ENCODE measurements around the gene ESRRA. TPM values are rescaled to one million over a fixed set of nuclear protein-coding genes. Genes with fewer than 3 reads are reported as not detected.
A peak's percentile ranks its signal among the peaks of the same experiment; 100 is the strongest.

The ESRRA gene
- total RNA-seq, 1 donor from 2014 or later = 53.6 TPM

GRCh38 chr11:64291262-64291751 is 14.0 kb upstream of the ESRRA start, which contains the start of gene KCNK4:
Gene KCNK4, plus strand, starts transcription at chr11:64291302. Its CDS starts 1,717 bp downstream, at chr11:64293019.
- ATAC-seq (no peak), DNase-seq (ENCODE audit: low spot score) (no peak)

DNA sequence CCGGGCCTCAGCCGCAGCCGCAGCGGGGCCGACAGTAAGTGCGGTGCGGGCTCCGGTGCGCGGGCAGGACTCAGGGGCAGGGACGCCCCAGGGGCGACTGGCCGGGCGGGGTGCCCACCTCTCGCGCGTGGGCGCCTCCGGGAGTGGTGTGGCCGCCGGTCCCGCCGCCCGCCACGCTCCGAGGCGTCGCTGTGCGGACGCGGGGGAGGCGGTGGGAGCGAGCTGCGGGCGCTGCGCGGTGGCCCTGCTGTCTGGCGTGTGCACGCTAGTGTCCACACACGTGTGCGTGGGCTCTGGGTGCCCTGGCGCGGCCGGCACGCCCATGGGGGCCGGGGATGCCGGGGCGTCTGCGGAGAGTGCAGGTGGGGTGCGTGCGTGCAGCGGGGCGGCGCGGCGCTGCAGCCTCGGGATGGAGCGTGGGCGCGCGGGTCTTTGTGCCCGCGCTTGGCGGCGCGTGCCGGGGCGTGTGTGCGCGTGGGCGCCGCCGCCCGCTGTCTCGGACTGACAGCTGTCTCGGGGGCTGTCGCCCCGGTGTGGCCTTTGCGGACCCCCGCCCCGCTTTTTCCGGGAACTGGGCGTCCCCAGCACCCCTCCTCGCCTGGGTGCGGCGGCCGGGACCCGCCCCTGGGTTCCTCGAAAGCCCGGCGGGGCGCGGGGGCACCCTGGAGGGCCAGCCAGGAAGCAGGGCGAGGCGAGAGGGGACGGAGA is 13.4 kb upstream of the ESRRA start:
- DNase-seq (ENCODE audit: low spot score) (no peak), ATAC-seq (peak; percentile 12)

- no peak for ATAC-seq
- no peak for DNase-seq (ENCODE audit: low spot score)
These were observed 12.7 kb upstream of the ESRRA start for GRCh38 chr11:64292460-64293254.

GRCh38 chr11:64294774-64295173 is 10.6 kb upstream of the ESRRA start:
- ATAC-seq = no peak

DNA sequence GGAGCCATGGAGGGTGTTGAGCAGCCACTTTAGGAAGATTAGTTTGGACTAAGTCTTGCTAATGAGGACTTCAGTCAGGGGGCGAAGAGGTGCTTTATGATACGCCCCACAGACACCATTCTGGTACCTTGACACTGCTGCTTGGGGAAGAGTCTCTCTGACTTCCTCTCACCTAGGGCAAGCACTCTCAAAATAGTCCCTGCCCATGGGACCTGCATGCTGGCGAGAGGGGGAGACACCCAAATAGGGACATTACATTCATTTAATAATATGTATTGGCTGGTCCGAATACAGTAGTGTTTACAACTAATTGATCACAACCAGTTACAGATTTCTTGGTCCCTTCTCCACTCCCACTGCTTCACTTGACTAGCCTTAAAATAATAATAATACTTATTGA is 9.6 kb upstream of the ESRRA start:
- no peak for DNase-seq (ENCODE audit: low spot score)
- ATAC-seq = no peak

More at GRCh38 chr11:64294774-64295173, 10.6 kb upstream of the ESRRA start:
- DNase-seq (ENCODE audit: low spot score) = no peak

GRCh38 chr11:64296236-64296635 is 9.1 kb upstream of the ESRRA start:
- ATAC-seq (no peak), DNase-seq (ENCODE audit: low spot score) (no peak)

- ATAC-seq = no peak
- no peak for DNase-seq (ENCODE audit: low spot score)
These were observed 8.3 kb upstream of the ESRRA start for GRCh38 chr11:64296830-64297698.

DNA sequence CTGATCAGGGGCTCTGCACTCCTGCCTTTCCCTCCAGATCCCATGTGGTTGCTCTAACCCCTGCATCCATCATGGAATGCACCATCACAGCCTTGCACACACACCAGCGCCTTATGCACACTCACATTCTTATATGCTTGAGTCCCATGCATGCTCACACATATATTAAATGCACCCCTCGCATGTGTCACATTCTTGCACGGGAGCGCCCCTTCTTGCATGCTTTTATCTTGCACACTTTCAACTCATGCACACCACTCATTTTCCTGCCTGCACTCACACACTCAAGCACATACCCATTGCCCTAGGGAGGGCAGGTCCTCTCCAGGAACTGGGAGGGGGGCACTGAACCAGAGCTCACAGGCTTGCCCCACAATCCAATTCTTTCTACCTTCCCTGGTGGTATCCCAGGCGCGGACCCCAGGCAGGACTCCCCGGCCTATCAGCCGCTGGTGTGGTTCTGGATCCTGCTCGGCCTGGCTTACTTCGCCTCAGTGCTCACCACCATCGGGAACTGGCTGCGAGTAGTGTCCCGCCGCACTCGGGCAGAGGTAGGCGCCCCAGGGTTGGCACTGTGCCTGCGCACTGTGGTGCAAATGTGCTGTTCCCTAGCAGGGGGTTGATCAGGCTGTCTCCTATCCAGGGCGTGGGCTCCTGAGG is 7.5 kb upstream of the ESRRA start:
- DNase-seq (ENCODE audit: low spot score) = no peak
- no peak for ATAC-seq

DNA sequence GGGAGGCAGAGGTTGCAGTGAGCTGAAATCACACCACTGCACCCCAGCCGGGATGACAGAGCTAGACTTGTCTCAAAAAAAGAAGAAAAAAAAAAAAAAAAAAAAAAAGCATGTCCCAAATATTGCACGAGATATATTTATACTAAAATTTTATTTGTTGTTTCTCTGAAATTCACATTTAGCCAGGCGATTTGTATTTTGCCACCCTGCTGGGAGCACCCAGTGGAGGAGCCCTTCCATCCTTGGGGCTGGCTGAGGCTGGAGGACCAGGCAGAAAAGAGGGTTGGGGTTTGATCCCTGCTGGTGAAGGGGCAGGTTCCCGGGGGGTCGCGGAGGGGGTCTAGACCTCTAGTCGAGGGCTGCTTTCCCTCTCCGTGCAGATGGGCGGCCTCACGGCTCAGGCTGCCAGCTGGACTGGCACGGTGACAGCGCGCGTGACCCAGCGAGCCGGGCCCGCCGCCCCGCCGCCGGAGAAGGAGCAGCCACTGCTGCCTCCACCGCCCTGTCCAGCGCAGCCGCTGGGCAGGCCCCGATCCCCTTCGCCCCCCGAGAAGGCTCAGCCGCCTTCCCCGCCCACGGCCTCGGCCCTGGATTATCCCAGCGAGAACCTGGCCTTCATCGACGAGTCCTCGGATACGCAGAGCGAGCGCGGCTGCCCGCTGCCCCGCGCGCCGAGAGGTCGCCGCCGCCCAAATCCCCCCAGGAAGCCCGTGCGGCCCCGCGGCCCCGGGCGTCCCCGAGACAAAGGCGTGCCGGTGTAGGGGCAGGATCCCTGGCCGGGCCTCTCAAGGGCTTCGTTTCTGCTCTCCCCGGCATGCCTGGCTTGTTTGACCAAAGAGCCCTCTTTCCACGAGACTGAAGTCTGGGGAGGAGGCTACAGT is 6.1 kb upstream of the ESRRA start:
- ATAC-seq (peak; percentile 68), DNase-seq (ENCODE audit: low spot score) (peak; percentile 72)

DNA sequence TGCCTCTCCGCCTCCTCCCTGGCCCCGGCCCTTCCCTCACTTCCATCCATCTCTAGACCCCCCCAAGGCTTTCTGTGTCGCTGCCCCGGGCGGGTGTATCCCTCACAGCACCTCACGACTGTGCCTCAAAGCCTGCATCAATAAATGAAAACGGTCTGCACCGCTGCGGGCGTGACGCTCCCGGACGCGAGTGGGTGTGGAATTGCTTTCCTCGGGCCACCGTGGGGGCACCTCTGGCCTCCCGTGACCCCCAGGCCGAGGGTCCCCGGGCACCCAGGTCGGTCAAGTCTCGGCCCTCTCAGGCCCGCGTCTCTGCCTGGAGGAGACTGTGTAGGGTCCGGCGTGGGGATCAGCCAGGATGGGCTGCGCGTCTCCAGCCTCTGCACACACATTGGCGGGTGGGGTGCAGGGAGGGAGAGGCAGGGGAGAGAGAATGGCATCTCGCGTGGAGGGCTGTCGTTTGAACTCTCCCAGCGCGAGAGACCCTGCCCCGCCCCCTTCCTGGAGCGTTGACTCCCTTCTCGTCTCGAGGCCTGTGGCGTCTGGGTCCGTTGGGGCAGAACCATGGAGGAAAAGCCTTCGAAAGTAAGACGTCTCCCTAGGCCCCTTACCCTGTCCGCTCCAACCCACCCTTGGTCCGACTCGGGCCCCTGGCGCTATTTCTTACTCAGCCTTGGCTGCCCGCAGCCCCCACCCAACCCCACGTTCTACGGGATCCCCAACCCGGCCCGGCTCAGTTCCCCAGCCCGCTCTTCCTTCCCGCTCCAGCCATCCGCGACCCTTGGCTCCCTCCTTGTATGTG is 5.3 kb upstream of the ESRRA start, which contains the start of gene CATSPERZ:
TSS of gene CATSPERZ (plus strand) at position 512 of the 802 bp plus-strand sequence. CDS start at position 565, 53 bp downstream.
- ATAC-seq = no peak
- DNase-seq (ENCODE audit: low spot score) = peak; percentile 51

DNA sequence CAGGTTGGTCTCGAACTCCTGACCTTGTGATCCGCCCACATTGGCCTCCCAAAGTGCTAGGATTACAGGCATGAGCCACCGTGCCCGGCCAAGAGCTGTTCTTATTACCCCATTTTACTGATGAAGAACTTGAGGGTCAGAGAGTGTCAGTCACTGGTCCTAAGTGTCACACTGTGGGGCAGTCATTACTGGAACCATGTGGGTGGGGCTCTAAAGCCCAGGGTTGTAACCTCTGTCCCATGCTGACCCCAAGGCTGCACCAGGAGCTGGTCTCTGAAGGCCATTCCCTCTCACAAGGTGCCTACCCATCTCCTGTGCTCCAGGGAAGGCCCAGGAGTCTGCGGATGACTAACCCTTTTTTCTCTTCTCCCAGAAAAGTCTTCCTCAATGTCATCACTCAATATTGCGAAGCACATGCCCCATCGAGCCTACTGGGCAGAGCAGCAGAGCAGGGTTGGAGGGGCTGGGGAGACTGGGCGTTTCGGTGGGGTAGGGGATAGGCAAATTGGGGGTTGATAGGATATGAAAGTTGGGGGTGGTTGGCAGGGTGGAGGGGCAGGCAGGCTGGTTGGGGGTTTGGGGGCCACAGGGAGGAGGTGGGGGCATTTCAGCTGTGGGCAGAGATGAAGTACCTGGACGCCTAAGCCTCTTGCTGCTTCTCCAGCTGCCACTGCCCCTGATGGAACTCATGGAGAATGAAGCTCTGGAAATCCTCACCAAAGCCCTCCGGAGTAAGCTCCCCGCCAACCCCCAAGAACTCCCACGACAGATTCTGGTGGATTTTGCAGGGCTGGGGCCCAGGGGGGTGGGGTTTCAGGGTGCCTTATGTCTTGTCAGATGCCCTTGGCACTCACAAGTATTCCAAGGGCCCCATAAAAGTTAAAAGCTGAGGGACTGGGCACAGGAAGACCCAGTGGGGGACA is 2.0 kb upstream of the ESRRA start:
- peak; percentile 50 for DNase-seq (ENCODE audit: low spot score)
- no peak for ATAC-seq

GRCh38 chr11:64304032-64304315 is 1.4 kb upstream of the ESRRA start:
- ATAC-seq = no peak
- DNase-seq (ENCODE audit: low spot score) = no peak

DNA sequence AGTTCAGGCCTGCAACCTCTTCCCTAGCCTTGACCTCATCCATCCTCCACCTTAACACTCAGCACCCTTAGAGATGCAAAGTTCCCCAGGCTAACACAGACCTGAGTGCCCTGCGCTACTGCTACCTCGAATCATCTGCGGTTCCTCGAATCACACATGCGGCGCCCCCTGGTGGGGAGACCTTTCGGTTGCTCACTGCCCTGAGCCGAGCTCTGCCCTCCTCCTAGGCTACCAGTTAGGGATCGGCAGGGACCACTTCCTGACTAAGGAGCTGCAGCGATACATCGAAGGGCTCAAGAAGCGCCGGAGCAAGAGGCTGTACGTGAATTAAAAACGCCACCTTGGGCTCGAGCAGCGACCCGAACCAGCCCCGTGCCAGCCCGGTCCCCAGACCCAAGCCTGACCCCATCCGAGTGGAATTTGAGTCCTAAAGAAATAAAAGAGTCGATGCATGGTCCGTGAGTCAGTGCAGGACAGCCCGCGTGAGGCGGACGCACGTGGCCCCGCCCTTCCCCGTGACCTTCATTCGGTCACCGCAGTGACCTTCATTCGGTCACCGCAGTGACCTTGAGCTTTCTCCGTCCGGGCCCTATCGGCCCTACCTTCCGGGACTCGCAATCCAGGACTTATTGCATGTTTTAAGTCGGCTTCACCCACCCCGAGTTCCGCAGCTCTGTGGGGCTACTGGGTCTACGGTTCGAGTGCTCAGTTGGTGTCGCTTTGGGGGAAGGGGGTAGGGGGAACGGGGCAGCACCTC is 830 bp upstream of the ESRRA start:
- peak; percentile 42 for ATAC-seq
- peak; percentile 91 for DNase-seq (ENCODE audit: low spot score)

DNA sequence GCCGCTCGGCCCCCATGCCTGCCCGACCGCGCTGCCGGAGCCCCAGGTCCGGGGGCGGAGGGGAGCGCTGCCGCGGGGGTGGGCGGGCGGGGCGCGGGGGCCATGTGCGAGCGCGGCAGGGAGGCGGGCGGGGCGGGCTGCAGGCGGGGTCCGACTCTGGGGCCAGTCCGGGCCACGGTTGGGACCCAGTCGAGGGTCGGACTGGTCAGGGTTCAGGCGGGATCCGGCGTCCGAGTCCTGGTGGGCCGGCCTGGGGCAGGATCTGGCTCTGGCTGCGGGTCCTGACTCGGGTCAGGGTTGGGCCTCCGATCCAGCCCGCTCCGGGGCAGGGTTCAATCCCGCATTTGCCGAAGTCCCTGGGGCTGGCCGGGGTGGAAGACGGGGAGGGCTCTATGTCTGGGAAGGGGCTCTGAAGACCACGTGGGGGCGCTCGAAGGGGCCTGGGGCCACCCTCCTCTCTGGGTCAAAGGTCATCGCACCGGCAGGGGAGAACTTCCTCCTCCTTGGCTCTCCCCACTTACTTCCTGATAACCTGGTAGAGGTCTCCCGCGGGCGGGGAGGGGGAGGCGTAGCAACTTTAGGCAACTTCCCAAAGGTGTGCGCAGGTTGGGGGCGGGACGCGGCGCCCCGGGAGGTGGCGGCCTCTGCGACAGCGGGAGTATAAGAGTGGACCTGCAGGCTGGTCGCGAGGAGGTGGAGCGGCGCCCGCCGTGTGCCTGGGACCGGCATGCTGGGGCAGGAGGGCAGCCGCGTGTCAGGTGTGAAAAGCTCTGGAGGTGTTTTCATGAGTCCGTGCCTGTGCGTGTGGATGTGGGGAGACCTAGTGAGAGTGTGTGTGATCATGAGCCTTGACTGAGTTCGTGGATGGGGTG is 603 bp downstream of the ESRRA start:
- DNase-seq (ENCODE audit: low spot score) (peak; percentile 92), ATAC-seq (peak; percentile 41)

GRCh38 chr11:64306563-64306875 is 1.2 kb downstream of the ESRRA start:
- DNase-seq (ENCODE audit: low spot score) (no peak), ATAC-seq (peak; percentile 0)

All from left lobe of liver (tissue), 2 donors.